Adrenal gland (tissue), 5 donors: ENCODE results near the gene GTF2A1.

Source experiments
- POLR2A ChIP-seq, 2 donors: fragments of 450-650 bp; IDR thresholded peaks; one replicate each; pipeline ENCODE4 v1.6.1; 2017; ENCODE audit warnings: antibody characterized with exemption in 2 of 2, mild to moderate bottlenecking in 2 of 2, moderate library complexity in 1 of 2
- TF ChIP-seq, protein P1 (sequence below), 6 experiments: fragments of 450-650 bp in 4 of 6; fragments of 200-600 bp in 2 of 6; sonication (generic) in 1 of 6; IDR thresholded peaks; 1 replicate in 5 of 6; 2 replicates in 1 of 6; pipeline versions ENCODE4 v1.5.1 to v1.8.0; 2016 to 2021; ENCODE audit warnings: antibody characterized with exemption in 6 of 6, mild to moderate bottlenecking in 2 of 6, moderate library complexity in 1 of 6
- donor health status: DM: no; HTN: no; CAD: no.

DNA sequence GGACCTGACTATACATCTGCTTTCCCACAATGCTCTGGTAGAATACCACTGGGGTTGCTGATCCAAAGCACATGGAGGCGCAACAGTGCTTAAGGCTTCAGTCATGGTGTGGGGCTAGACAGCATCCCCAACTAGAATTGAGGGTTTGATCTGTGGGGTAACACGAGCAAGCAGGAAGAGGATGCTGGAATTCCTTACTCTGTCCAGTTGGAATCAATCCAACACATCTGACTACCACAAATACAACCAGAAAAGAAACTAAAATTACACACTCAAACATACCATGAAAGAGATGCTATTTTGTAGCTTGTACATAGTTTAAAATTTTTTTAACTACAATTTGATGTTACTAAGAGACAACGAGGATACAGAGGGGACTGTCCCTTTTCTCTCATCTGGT, 40.4 kb upstream of the GTF2A1 start:
- TF ChIP-seq, protein P1, sequence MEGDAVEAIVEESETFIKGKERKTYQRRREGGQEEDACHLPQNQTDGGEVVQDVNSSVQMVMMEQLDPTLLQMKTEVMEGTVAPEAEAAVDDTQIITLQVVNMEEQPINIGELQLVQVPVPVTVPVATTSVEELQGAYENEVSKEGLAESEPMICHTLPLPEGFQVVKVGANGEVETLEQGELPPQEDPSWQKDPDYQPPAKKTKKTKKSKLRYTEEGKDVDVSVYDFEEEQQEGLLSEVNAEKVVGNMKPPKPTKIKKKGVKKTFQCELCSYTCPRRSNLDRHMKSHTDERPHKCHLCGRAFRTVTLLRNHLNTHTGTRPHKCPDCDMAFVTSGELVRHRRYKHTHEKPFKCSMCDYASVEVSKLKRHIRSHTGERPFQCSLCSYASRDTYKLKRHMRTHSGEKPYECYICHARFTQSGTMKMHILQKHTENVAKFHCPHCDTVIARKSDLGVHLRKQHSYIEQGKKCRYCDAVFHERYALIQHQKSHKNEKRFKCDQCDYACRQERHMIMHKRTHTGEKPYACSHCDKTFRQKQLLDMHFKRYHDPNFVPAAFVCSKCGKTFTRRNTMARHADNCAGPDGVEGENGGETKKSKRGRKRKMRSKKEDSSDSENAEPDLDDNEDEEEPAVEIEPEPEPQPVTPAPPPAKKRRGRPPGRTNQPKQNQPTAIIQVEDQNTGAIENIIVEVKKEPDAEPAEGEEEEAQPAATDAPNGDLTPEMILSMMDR (IDR thresholded peaks at IDR 0.05) = no peak
- TF ChIP-seq POLR2A (IDR thresholded peaks at IDR 0.05) = no peak
